GM15510 (cell line): ENCODE measurements around the gene NDUFB3.

Source experiments
- POLR2A ChIP-seq: IDR thresholded peaks from 3 replicates; pipeline ENCODE4 v1.6.1; 2011; ENCODE audit warnings: borderline replicate concordance; ENCODE audit not compliant: insufficient read length; ENCODE audit errors: extremely low read depth

The NDUFB3 gene

GRCh38 chr2:201118961-201119854 lies 47.4 kb downstream of the NDUFB3 start:
- no peak for TF ChIP-seq POLR2A

GRCh38 chr2:201122276-201122675 lies 50.5 kb downstream of the NDUFB3 start:
- TF ChIP-seq POLR2A = no peak

- TF ChIP-seq POLR2A = no peak
Measured at GRCh38 chr2:201126308-201127151, 54.7 kb downstream of the NDUFB3 start.

GRCh38 chr2:201127152-201127511 lies 55.3 kb downstream of the NDUFB3 start:
- TF ChIP-seq POLR2A = no peak

- TF ChIP-seq POLR2A = peak; percentile 34
Measured at GRCh38 chr2:201127570-201127969, 55.8 kb downstream of the NDUFB3 start.

GRCh38 chr2:201128033-201128432 lies 56.2 kb downstream of the NDUFB3 start:
- TF ChIP-seq POLR2A = no peak

- no peak for TF ChIP-seq POLR2A
Measured at GRCh38 chr2:201128933-201129505, 57.2 kb downstream of the NDUFB3 start.

- no peak for TF ChIP-seq POLR2A
Measured at GRCh38 chr2:201130524-201131186, 58.9 kb downstream of the NDUFB3 start.

- TF ChIP-seq POLR2A = no peak
Measured at GRCh38 chr2:201132518-201132917, 60.7 kb downstream of the NDUFB3 start.
